Fibroblast of lung (primary cell): ENCODE measurements around the gene GRIK1.

Experiments
- CTCF ChIP-seq, 2 donors: IDR thresholded peaks in 1 of 2; conservative IDR thresholded peaks in 1 of 2; 1 replicate in 1 of 2; 2 replicates in 1 of 2; pipeline ENCODE4 v1.5.1; 2011 to 2012; ENCODE audit warnings: low read length in 2 of 2, control low read depth in 1 of 2, inconsistent platforms in 1 of 2, low read depth in 1 of 2, mild to moderate bottlenecking in 1 of 2
- EZH2 ChIP-seq: IDR thresholded peaks from 2 replicates; pipeline ENCODE4 v1.5.1; 2012; ENCODE audit warnings: low read length, control low read depth, mild to moderate bottlenecking; ENCODE audit errors: missing control alignments

GRCh38 chr21:29812947-29813346 lies 126.8 kb downstream of the GRIK1 start:
- TF ChIP-seq CTCF (conservative IDR thresholded peaks at IDR 0.05 in 1 of 2, IDR thresholded peaks at IDR 0.05 in 1 of 2; ENCODE audit: low read depth in 1 of 2, low read length in 2 of 2) = no peak
- no peak for TF ChIP-seq EZH2
